K562 (cell line): ENCODE results near the gene ZNF331. TPM values are rescaled to one million over a fixed set of nuclear protein-coding genes. Genes with fewer than 3 reads are reported as not detected.

Experiments used
- ATF4 ChIP-seq: fragments of 450-650 bp; formaldehyde crosslinking; IDR thresholded peaks from 2 replicates; pipeline ENCODE4 v1.4.0; 2022; ENCODE audit warnings: mild to moderate bottlenecking, moderate library complexity
- C11orf30 ChIP-seq: fragments of 450-650 bp; IDR thresholded peaks from 2 replicates; pipeline ENCODE4 v1.6.1; 2016; ENCODE audit warnings: low read depth, mild to moderate bottlenecking
- CEBPG ChIP-seq, 3 experiments: fragments of 200-800 bp in 1 of 3; sonication (Bioruptor generic) in 1 of 3; sonication (generic) in 1 of 3; formaldehyde crosslinking in 1 of 3; IDR thresholded peaks in 2 of 3; conservative IDR thresholded peaks in 1 of 3; 2 replicates each; pipeline versions ENCODE4 v1.6.1 to v1.8.0; 2016 to 2022; ENCODE audit warnings: missing compliant biosample characterization in 2 of 3, missing genetic modification characterization in 2 of 3, mild to moderate bottlenecking in 1 of 3, missing genetic modification reagents in 1 of 3
- CLOCK ChIP-seq: fragments of 250-450 bp; sonication (Bioruptor Pico); IDR thresholded peaks from 2 replicates; pipeline ENCODE4 v1.4.0; 2020; ENCODE audit warnings: mild to moderate bottlenecking, moderate library complexity, borderline replicate concordance
- FOXP1 ChIP-seq: sonication (generic); formaldehyde crosslinking; IDR thresholded peaks from 2 replicates; pipeline ENCODE4 v1.8.0; 2022; ENCODE audit warnings: mild to moderate bottlenecking, missing genetic modification reagents
- GABPA ChIP-seq: fragments of 200-800 bp; sonication (Bioruptor generic); conservative IDR thresholded peaks from 2 replicates; pipeline ENCODE4 v1.6.1; 2016; ENCODE audit warnings: low read depth, missing genetic modification characterization, missing compliant biosample characterization
- MCM3 ChIP-seq: fragments of 450-650 bp; IDR thresholded peaks from 2 replicates; pipeline ENCODE4 v1.6.1; 2016
- NRF1 ChIP-seq, 2 experiments: fragments of 450-650 bp; IDR thresholded peaks in 1 of 2; conservative IDR thresholded peaks in 1 of 2; 2 replicates each; pipeline ENCODE4 v1.6.1; 2014; ENCODE audit warnings: mild to moderate bottlenecking in 2 of 2
- PKNOX1 ChIP-seq: fragments of 450-650 bp; IDR thresholded peaks from 2 replicates; pipeline ENCODE4 v1.6.1; 2016
- RBM14 ChIP-seq: fragments of 200-400 bp; formaldehyde crosslinking; IDR thresholded peaks from 2 replicates; pipeline ENCODE4 v1.6.1; 2018; ENCODE audit warnings: low read depth, mild to moderate bottlenecking, low read length, moderate library complexity, borderline replicate concordance; ENCODE audit not compliant: insufficient read depth
- SOX6 ChIP-seq: fragments of 450-650 bp; IDR thresholded peaks from 2 replicates; pipeline ENCODE4 v1.6.1; 2014; ENCODE audit warnings: mild to moderate bottlenecking
- XRCC3 ChIP-seq: fragments of 450-650 bp; IDR thresholded peaks from 2 replicates; pipeline ENCODE4 v1.6.1; 2017; ENCODE audit warnings: mild to moderate bottlenecking, moderate library complexity
- ZMIZ1 ChIP-seq, 2 experiments: fragments of 150-350 bp in 1 of 2; IDR thresholded peaks; 2 replicates each; pipeline ENCODE4 v1.6.1; 2012 to 2016; ENCODE audit warnings: low read depth in 2 of 2, low read length in 2 of 2, mild to moderate bottlenecking in 1 of 2, moderate library complexity in 1 of 2
- ZNF277 ChIP-seq: fragments of 250-450 bp; sonication (Bioruptor Pico); IDR thresholded peaks from 2 replicates; pipeline ENCODE4 v1.8.0; 2022; ENCODE audit warnings: inconsistent platforms, mild to moderate bottlenecking, moderate library complexity, borderline replicate concordance
- ZNF41 ChIP-seq: fragments of 250-450 bp; sonication (Bioruptor Pico); conservative IDR thresholded peaks from 2 replicates; pipeline ENCODE4 v1.4.0; 2020; ENCODE audit warnings: mild to moderate bottlenecking
- ZNF740 ChIP-seq, 3 experiments: fragments of 200-800 bp in 1 of 3; sonication (Bioruptor generic) in 1 of 3; sonication (generic) in 1 of 3; formaldehyde crosslinking in 1 of 3; IDR thresholded peaks; 2 replicates each; pipeline versions ENCODE4 v1.6.1 to v1.8.0; 2016 to 2022; ENCODE audit warnings: mild to moderate bottlenecking in 2 of 3, missing compliant biosample characterization in 2 of 3, missing genetic modification characterization in 2 of 3, missing genetic modification reagents in 1 of 3
- polyA plus RNA-seq, 8 experiments: library from polyadenylated mRNA; depleted of rRNA in 4 of 8; stranded (reverse) in 5 of 8; unstranded in 3 of 8; fragments of >200 nt; fragmentation: Nextera tagmentation in 2 of 8; fragmentation: Illumina TruSeq in 1 of 8; extraction: Ambion mirVana in 2 of 8; extraction: Trizol in 1 of 8; gene quantifications; 2 replicates each; pipeline versions ENCODE4 v1.2.1 to v1.2.3, GENCODE V29; 2011 to 2014; ENCODE audit warnings: inconsistent platforms in 1 of 8, missing spikeins in 1 of 8
- total RNA-seq, 7 experiments: library from RNA; depleted of rRNA in 6 of 7; stranded (reverse); fragments of >200 nt in 6 of 7; fragmentation: Illumina TruSeq in 2 of 7; extraction: Trizol in 2 of 7; gene quantifications; 2 replicates each; pipeline versions ENCODE4 v1.2.1 to v1.2.3, GENCODE V29; 2011 to 2021; ENCODE audit warnings: low replicate concordance in 1 of 7

The ZNF331 gene
- total and polyA plus RNA-seq, 9 of the 15 experiments (the other 6 are each of a cell fraction or from before 2014, with no cell fraction given) = 0.23 to 2.7 (median 0.76) TPM

GRCh38 chr19:53571339-53571738 is 33.4 kb downstream of the ZNF331 start (continued):
- no peak for TF ChIP-seq CLOCK
- no peak; the same call in 1 of the 2 replicates for TF ChIP-seq SOX6
- TF ChIP-seq ATF4 = peak; percentile 75; the same call in 1 of the 2 replicates
- TF ChIP-seq FOXP1 = no peak
- TF ChIP-seq ZMIZ1 (IDR thresholded peaks at IDR 0.05; ENCODE audit: low read depth in 2 of 2, low read length in 2 of 2) = no peak
- no peak for TF ChIP-seq ZNF740 (CRISPR knock-in tag; IDR thresholded peaks at IDR 0.05)
- TF ChIP-seq ZNF740 (tag; IDR thresholded peaks at IDR 0.05) = no peak
- no peak for TF ChIP-seq ZNF41 (CRISPR knock-in tag)
- no peak for TF ChIP-seq CEBPG (CRISPR knock-in tag; IDR thresholded peaks at IDR 0.05)
- TF ChIP-seq CEBPG (tag; conservative IDR thresholded peaks at IDR 0.05 in 1 of 2, IDR thresholded peaks at IDR 0.05 in 1 of 2) = peak in 1 of 2 experiments; percentile 78; a peak in 1 of 4 replicates
- 0 out of 2 replicates have a peak, but pooled peaks have one; percentile 19 for TF ChIP-seq GABPA (tag)
- no peak for TF ChIP-seq RBM14
- 0 out of 4 replicates have a peak, but pooled peaks of 1 of the 2 experiments have one; percentile 16 for TF ChIP-seq NRF1 (conservative IDR thresholded peaks at IDR 0.05 in 1 of 2, IDR thresholded peaks at IDR 0.05 in 1 of 2)
- no peak for TF ChIP-seq XRCC3
- no peak for TF ChIP-seq MCM3
- peak; percentile 10; the same call in 1 of the 2 replicates for TF ChIP-seq PKNOX1
- TF ChIP-seq C11orf30 = no peak
- TF ChIP-seq ZNF277 (CRISPR knock-in tag) = no peak
